HG03442 (cell line): ENCODE data around the gene HSP90AB1.

Experiments used
- ATAC-seq: cut with Tn5 transposase; IDR thresholded peaks from one replicate; pipeline ENCODE4 v1.9.1; 2021; ENCODE audit warnings: mild to moderate bottlenecking, moderate library complexity; ENCODE audit not compliant: unreplicated experiment

Gene HSP90AB1

DNA sequence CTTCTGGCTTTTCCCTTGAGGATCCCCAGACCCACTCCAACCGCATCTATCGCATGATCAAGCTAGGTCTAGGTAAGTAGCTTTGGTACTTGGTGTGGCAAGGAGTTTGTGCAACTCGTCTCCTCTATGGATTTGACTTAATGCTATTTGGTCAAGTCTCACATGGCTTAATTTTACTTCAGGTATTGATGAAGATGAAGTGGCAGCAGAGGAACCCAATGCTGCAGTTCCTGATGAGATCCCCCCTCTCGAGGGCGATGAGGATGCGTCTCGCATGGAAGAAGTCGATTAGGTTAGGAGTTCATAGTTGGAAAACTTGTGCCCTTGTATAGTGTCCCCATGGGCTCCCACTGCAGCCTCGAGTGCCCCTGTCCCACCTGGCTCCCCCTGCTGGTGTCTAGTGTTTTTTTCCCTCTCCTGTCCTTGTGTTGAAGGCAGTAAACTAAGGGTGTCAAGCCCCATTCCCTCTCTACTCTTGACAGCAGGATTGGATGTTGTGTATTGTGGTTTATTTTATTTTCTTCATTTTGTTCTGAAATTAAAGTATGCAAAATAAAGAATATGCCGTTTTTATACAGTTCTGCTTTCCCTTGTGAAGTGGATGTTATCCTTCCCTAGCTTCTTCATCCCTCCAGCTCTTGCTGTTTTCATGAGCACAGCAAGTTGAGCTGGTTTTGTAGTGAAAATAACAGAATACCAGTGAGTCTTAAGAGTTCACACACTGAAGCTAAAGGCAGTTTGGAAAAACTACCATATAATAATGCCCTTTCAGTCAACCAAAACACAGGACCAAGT, 6.6 kb downstream of the HSP90AB1 start:
- ATAC-seq, result no peak

DNA sequence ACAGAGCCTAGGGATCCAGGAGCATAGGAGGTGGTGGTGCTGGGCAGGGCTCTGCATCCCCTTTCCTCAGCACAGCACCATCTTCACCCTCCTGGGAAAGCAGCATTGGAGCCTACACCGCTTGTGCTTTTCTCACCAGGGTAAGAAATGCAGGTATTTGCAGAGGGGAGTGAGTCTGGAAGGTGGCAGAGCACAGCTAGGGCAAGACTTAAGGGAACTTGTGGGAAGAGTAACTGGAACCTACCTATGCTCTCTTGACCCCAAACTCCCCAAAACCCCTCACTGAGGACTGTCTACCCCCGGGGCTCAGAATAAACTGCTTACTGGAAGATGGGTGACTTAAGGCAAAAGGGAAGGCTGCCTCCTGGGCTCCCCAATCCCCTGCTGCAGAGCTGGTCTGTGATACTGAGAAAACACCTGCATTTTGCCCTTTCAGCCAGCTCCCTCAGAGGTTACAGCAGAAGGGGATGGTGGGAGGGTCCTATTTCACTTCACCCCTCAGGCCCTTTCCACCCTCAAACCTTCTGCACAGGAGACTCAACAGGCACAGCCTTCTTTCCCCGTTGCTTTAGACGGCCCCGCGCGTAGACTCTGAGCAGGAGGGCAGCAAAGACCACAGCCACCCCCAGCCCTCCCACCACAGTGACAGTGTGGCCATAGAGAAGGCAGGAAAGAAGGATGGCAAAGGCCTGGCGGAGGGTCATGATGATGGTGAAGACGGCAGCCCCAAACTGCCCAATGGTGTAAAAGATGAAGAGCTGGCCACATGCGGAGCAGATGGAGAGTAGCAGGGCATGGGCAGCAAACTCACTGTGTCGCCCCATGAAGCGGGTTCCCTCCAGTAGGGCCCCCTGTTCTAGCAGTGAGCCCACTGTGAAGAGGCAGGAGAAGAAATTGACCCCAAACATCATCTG, 7.5 kb downstream of the HSP90AB1 start:
- no peak for ATAC-seq

DNA sequence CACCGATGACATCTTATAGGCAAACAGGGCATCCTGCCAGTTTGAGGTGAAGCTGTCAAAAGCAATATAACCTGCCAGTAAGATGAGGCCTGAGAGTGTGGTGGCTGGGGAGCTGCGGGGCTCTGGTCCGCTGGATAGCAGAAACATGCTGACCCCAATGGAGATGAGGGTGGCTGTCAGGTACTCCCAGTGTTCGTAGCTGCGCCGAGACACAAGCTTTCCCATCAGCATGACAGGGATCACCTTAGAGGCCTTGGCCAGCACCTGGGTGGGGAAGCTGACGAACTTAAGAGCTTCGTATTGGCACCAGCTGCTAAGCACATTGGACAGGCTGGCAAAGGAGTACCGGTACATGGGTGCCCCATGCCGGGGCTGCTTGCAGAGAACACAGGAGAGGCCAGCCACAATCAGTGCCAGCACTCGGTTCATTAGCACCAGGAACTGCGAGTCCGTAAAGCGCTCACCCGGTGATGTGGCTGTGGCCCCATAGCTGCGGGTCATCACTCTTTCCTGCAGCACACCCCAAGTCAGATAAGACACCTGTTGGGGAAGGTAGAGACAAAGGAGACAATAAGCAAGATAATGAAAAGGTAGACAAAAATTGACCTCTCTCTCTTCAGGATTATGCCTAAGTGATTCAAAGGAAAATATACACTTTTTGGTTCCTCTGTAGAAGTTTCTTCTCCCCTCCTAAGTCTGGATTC, 8.4 kb downstream of the HSP90AB1 start:
- ATAC-seq, result no peak

DNA sequence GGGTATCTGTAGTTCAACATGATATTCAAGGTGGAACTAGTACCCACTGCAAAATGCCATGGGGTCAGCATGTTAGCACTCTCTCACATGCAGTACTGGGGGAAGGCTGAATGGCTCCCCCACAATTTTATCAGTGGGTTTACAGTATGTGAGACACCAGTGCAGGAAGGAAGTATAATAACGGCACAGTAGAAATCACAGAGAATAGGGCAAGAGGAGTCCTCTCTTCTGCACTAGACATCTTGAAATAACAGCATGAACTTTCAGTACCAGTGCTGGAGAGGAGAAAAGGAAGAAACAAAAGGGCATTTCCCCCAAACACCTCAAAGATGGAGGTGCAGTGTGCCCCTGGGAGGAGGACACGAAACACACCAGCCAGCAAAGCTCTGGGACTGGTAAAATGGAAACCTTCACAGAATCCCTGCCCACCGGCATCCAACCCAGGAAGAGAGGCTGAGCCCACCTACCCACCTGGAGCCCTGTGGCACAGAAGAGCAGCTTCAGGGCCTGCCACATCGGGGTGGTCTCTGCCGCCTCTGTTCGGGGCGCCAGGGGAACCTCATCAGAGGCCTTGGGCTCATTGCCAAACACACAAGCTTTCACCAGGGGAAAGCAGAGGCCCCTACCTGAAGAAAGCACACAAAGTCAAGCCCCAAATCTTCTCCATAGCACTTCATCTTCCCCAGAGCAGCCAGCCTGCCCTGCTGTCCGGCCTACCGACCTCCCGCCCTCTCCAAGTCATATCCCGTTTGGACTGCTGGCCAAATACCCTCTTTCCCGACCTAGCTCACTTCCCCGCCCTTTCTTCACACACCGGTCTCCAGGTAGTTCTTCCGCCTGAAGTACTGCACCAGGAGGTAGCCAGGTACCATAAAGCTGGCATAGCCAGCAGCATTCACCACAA, 9.2 kb downstream of the HSP90AB1 start:
- no peak for ATAC-seq

DNA sequence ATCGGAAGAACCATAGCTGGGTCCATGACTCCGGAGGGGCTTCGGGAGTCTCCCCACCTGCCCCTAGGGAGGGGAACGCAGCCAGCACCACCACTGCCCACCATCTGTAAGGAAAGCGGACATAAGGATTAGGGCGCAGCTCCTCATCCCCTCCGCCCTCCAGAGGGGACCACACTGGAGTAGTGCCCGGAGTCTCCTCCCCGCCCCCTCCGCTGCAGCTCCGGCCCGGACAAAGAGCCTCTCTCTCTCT, 9.8 kb downstream of the HSP90AB1 start:
- ATAC-seq, result no peak

DNA sequence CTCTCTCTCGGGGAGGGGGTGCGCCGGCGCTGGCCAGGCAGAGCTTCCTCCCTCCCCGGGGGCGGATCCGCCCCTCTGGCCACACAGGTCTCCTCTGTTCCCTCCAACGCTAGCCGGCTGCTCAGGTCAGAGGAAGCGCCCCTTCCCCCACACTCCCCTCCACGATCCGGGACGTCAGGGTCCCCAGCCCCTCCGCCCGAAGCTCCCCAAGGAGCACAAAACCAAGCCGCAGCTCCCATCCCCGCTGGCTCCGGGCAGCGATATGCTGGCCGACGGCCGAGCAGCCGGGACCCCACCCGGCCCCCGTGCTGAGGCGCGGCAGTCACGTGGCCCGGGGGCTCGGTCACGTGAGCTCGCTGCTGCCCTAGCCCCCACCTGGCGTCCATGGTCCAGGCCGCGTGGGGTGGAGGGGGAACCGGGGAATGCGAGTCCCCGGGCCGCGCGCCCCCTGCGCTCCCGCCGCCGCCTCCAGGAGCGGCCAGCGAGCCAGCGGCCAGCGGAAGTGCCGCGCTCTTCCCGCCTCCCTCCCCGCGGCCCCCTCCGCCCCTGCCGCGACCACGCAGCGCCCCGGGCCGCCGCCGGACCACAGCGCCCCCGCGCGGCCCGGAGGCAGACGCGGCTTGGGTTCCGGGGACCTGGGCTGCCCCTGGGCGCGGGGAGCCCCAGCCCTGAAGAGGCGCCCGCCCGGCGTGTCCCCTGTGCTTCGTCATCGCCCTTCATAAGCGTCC, 10.3 kb downstream of the HSP90AB1 start, which contains the start of gene SLC35B2:
SLC35B2 (minus strand) TSS at position 504 of the 728 bp plus-strand sequence; CDS start at position 386, 118 bp downstream.
- ATAC-seq, result peak; percentile 42

DNA sequence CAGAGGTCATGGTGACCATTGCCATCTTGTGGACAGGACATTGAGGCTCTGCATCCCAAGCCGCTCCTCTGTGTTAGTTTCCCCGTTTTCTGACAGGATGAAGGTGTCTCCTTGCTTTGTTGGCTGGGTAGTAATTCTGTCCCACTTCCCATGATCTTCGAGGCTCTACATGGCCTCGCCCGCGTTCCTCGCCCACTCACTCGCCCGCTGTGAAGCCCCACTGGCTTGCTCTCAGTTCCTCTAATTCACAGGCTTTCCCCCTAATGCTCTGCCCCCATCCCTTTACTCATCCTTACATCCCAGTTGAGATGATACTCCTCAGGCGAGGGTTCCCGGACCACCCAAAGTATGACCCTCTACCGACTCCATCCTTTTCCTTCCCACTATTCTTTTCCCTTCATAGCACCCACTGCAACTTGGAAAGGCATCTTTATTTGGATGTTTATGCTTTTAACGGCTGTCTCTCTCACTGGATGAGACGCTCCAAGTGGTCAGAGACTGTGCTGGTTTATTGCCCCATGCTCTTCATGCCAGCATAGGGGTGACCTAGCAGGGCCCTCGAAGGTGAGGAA, 10.9 kb downstream of the HSP90AB1 start:
- peak; percentile 21 for ATAC-seq

DNA sequence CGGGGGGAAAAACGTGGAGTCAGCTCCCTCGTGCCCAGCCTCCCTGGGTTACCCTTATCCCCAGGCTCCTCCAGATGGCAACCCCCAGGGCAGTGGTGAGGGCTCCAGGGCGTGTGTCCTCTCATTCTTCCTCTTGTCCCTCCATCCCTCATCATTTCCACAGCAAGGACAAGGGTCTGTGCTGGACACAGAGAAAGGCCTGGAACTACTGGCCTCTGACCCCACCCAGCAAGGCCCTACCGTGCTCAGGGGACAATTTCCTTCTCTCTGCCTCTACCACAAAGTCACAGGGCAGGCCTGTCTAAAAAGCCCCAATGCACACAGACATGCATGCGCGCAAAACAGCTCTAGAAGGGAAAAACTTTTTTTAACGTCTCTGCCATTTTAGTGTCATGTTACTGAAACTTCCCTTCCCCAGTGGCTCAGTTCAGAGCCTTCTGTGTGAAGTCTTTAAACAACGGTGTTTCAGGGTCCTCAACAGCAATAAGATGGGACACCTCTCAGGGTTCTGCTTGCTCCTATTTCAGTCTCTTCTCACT, 11.5 kb downstream of the HSP90AB1 start:
- no peak for ATAC-seq

DNA sequence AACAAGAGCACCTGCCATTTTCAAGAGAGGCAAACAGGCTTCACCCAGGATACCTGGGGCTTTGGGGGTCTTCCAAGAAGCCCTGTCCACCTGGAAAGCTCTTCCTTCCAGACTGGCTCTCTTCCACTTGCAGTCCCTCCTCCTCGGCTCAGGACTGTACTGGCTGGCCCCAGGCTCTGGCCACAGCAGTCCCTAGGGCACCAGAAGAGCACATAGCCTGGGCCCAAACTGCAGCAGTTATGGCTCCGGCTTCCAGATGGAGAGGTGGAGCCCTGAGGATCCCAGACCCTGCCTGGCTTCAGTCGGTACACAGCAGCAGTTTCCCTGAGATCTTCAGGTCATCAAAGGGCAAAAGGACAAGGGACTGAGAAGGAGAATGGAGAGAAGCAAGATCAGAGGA, 12.0 kb downstream of the HSP90AB1 start:
- no peak for ATAC-seq

DNA sequence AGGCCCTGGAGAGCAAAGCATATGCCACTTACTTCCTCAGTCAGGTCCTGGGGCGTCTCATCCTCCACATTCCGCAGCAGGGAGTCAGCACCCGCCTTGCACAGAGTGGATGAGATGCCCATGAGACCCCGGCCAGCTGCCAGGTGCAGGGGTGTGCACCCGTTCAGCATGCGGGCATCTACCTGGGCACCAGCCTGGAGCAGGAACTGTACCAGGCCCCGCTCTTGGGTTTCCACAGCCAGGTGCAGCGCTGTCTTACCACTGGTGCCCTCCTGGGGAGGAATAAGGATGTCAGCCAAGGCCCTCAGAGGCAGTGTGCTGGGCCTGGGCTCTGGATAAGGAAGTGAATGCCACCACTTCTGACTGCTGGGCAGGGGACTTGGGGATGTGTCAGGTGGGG, 13.1 kb downstream of the HSP90AB1 start:
- ATAC-seq, result no peak

DNA sequence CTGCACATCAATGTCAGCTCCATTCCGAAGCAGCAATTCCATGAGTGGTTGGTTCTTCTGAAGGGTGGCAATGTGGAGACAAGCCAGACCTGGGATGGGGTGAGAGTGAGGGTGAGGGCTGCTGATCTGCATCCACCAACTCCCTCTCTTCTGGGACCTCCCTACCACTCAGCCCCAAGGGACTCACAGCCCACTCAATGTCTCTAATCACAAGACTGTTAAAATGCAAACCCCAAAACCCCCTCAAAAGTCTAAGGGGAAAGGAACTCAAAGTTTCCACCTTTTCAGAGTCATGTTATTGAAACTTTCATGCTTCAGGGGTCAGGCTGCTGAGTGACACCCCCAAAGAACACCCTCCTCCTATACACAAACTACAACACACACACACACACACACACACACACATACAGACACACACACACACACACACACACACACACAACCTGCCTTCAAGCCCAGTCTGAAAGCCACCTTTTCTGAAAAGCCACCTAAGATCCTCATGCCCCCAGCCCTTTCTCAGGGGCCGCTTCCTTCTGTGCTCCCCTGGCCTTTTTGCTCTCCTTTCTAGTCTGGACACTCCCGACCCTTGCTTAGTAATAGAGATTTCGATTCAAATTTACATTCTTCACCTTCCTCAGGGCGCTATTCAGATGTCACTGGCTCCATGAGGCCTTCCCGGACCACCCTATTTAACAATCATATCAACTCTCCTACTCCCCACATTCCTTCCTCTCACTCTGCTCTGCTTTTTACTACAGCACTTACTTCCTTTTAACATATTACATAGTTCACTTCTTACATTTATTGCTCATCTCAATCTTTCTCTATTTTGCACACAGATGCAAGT, 13.8 kb downstream of the HSP90AB1 start:
- no peak for ATAC-seq

DNA sequence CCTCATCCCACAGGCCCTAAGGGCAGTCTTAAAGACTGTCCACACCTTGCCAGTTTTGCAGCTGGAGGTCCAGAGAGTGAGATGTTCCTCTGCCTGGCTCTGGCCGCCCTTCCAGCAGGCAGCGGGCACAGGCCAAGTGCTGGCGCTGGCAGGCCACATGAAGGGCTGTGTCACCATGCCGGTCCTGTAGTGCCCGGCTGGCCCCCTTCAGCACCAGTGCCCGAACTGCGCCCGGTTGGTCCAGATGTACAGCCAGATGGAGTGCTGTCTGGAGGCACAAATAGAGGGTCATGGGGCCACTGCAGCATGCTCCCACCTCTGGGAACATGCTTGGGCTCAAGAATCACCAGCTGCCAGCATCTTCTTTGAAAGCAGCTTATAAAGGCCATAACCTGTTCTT, 14.7 kb downstream of the HSP90AB1 start:
- ATAC-seq, result no peak

DNA sequence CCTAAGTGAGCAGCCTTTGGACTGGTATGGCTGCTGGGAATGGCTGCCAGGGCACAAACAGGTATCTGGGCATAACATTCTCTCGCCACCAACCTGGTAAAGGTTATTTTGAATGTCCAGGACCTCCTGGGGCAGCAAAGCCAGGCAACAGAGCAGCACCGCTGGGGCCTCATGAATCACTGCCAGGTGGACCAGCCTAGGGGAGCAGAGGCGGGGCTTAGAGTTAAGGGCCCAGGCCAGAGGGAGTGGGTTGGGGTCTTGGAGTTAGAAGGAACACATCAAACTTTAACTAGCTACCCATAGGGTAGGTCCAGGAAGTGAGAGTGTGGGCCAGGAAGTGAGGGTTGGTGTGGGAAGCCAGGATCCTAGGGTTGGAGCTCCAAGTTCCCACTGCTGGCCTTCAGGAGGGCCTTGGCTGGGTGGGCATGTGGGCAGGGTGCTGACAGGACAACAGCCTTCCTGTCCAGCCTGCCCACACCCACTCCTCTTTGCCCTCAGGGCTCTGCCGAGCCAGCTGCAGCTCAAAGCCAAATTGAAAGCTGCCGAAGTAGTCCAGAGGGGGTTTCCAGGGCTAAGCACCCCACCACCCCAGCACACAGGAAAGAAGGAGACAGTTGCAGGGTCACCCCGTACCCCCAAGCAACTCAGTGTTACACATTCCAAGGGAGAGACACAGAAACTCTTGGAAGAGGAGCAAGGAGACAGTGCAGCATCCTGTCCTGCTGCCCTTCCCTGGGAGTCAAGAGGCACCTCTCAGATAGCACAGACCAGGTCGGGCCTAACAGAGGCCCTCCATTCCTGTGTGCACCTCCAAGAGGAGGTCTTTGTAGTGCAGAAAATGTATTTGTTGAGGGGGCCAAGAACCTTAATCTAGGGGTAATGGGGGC, 15.8 kb downstream of the HSP90AB1 start:
- ATAC-seq, result no peak

DNA sequence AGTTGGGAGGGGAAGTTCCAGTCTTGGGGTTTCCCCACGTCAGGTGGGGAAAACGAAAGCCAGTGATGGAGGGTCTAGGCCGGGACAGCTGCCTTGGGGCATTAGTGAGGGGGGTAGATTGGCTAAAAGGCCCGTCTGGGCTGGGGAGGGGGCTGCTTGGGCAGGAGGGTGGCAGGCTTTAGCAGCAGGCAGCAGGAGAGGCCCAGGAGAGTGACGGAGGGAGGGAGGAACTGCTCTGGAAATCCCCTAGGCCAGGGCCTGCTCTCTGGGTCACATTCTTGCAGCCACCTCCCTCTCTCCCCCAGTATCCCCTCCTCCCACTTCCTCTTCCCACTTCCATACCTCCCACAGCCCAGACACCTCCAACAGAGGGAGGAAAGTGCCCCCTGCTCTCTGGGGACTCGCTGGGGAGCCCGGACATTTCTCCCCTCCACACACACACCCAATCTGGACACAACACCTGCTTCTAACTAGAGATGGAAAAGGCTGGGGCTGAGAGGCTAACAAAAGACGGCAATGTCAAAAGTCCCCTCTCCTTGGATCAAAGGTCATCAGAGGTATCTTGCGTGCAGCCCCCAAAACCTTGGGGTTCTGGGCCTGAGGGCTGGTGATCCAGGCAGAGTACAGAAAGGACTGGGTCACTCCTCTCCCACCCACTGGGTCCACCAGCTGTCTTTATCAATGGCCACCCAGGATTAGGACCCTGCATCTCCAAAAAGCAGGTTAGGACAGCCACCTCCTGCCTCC, 16.6 kb downstream of the HSP90AB1 start:
- no peak for ATAC-seq

DNA sequence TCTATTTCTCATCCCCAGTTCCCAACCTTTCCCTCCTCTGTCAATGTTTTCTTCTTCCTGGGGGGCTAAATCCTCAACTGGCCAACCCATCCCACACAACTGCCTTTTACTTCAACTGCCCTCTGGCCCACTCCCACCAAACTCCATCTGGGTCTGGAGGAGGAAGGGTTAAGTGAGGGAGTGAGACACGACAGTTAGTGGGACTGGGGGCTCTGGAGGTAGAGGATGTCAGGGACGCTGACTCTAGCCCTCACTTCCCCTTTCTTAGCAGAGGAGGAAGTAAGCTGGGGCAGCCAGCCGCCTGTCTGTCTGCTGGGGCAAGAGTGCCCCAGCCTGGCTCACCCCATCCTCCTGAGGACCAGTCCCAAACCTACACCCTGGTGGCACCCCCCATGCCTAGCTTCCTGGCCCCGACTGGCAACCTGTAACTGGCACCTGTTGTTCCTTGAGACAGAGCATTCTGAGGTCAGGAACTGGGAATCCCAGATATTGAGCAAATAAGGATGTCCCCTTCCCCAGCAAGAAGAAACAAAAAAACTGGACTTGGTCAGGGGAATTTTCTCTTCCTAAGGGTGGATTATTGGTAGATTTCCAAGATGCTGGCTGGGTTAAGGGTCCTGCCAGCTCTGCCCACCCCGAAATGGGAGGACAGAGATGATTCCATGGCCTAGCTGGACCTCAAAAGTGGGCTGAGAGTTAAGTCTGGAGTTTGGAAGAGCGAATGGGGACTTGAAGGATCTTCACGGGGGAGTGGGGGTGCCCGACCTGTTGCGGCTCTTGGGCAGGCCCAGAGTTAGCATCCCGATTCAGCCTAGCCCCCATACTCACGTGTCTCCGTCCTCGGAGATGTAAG, 17.5 kb downstream of the HSP90AB1 start:
- ATAC-seq, result no peak
